Prostate gland (tissue), 2 donors: ENCODE data around the gene MRFAP1. TPM values are rescaled to one million over a fixed set of nuclear protein-coding genes. Genes with fewer than 3 reads are reported as not detected.

Source experiments
- DNase-seq: peaks from one replicate; pipeline ENCODE4 v3.0.0-alpha.2; 2019; ENCODE audit warnings: low spot score
- H3K27ac ChIP-seq, 2 donors: fragments of 200-600 bp; sonication (generic); 2 replicates each; pipeline ENCODE4 v1.5.1; 2017 to 2019
- H3K27me3 ChIP-seq: fragments of 200-600 bp; sonication (generic); replicated peaks from 2 replicates; pipeline ENCODE4 v1.5.1; 2019; ENCODE audit not compliant: insufficient read depth
- H3K36me3 ChIP-seq, 2 donors: fragments of 200-600 bp; sonication (generic); 1 replicate in 1 of 2; 2 replicates in 1 of 2; pipeline versions ENCODE4 v1.5.1 to v1.8.1; 2017 to 2019
- H3K4me1 ChIP-seq: fragments of 200-600 bp; sonication (generic); replicated peaks from 2 replicates; pipeline ENCODE4 v1.5.1; 2019
- H3K4me3 ChIP-seq, 2 donors: fragments of 200-600 bp; sonication (generic); 2 replicates each; pipeline ENCODE4 v1.5.1; 2017 to 2019
- H3K9me3 ChIP-seq: fragments of 200-600 bp; sonication (generic); 2 replicates; pipeline ENCODE4 v1.5.1; 2017
- POLR2A ChIP-seq: fragments of 450-650 bp; IDR thresholded peaks from one replicate; pipeline ENCODE4 v1.6.1; 2016; ENCODE audit warnings: antibody characterized with exemption, mild to moderate bottlenecking
- POLR2AphosphoS5 ChIP-seq: sonication (generic); formaldehyde crosslinking; IDR thresholded peaks from one replicate; pipeline ENCODE4 v1.6.1; 2017; ENCODE audit warnings: antibody characterized with exemption
- WGBS: methylation state at CpG from one replicate; pipeline ENCODE4 v1.1.5; 2018; 5-methylcytosine and 5-hydroxymethylcytosine counted together
- intact Hi-C: fragments of 100-400 bp; cut with DNase I; formaldehyde crosslinking; loops from one replicate; pipeline ENCODE4 v1.14.2; 2022
- total RNA-seq, 2 donors: library from RNA; depleted of rRNA; stranded (reverse); fragments of >200 nt; gene quantifications; one replicate each; pipeline ENCODE4 v1.1.0, GENCODE V29; 2016
- TF ChIP-seq, protein P1 (sequence below), 4 experiments: fragments of 200-600 bp in 2 of 4; fragments of 450-650 bp in 2 of 4; sonication (generic) in 2 of 4; IDR thresholded peaks; 1 replicate in 3 of 4; 2 replicates in 1 of 4; pipeline ENCODE4 v1.5.1; 2016 to 2019; ENCODE audit warnings: antibody characterized with exemption in 4 of 4, mild to moderate bottlenecking in 2 of 4, moderate library complexity in 2 of 4

Gene MRFAP1
- total RNA-seq, 2 donors from 2014 or later: 256 to 298 TPM

DNA sequence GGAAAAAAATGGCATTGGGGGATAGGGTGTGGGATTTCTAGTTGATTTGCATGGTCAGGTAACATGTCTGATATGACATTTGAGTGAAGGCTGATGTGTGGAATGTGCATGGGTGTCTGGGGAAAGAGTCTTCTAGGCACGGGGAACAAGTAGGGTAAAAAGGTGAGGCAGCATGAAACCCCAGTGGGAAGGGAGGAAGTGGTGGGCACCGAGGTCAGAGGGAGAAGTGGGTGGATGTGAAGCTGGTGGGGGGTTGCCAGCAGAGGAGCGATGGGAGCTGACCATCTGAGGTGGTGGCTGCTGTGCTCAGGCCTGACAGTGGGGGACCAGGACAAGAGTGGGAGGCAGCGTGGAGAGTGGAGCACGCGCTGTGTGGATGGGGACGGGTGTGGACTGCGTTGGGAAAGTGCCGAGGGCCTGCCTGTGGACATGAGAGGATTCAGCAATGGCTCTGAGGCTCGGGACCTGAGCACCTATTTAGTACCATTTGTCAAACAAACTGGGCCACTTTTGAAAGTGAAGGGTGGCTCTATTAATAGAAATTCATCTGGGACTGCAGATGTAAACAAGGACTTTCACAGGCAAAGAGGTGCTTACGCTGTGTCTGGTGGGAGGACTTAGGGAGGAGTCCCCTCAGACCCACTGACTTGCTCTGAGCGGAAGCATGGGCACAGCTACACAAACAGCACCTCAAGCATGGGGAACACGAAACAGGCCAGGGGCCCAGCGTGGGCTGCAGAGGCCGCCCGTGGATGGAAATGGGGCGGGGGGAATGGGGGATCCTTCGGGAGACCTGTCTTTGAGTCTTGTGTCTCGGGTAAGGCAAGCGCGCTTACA, 36.5 kb downstream of the MRFAP1 start:
- DNase-seq: no peak
- Histone ChIP-seq H3K27me3 (no peaks in the 10 kb centered on the region), H3K4me3 (no peak overlapping the region), H3K27ac (no peak overlapping the region), H3K9me3 (no peaks in the 10 kb centered on the region), H3K36me3 (no peaks in the 10 kb centered on the region), H3K4me1 (peaks cover 22% of the 10 kb centered on the region)
- 74% methylated on average over 21 of the region's 21 CpGs for WGBS
- TF ChIP-seq, protein P1, sequence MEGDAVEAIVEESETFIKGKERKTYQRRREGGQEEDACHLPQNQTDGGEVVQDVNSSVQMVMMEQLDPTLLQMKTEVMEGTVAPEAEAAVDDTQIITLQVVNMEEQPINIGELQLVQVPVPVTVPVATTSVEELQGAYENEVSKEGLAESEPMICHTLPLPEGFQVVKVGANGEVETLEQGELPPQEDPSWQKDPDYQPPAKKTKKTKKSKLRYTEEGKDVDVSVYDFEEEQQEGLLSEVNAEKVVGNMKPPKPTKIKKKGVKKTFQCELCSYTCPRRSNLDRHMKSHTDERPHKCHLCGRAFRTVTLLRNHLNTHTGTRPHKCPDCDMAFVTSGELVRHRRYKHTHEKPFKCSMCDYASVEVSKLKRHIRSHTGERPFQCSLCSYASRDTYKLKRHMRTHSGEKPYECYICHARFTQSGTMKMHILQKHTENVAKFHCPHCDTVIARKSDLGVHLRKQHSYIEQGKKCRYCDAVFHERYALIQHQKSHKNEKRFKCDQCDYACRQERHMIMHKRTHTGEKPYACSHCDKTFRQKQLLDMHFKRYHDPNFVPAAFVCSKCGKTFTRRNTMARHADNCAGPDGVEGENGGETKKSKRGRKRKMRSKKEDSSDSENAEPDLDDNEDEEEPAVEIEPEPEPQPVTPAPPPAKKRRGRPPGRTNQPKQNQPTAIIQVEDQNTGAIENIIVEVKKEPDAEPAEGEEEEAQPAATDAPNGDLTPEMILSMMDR (IDR thresholded peaks at IDR 0.05): no peak
- no peak for TF ChIP-seq POLR2AphosphoS5
- no peak for TF ChIP-seq POLR2A
- intact Hi-C loops: no loop called here

DNA sequence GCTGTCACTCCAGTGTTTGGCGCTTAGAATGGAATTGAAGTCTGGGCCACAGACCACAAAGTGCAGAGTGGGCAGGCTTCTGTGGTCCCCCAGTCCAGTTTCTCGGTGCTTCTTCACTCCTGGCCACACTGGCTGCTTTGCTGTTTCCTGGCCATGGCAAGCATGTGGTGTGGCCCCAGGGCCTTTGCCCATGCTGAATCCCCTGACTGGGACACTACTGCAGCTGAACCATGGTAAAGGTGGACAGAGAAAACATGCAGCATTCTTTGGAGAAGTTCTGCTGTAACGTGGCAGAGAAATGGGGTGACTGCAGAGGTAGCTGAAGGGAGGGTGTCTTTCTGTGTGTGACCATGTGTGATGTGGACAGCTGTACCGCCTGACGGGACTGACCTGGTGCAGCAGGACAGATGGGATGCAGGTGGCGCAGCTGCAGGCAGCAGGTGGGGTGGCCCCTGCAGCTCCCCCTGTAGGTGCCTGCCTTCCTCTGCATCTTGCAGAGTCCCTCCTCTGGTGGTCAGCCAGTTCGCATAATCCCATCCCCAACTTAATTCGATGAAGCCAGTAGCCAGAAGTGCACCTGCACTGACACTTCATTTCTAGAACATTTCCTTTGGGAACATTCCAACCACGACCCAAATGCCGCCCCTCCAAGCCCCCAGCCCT, 40.0 kb downstream of the MRFAP1 start:
- Histone ChIP-seq H3K9me3 (no peaks in the 10 kb centered on the region), H3K4me1 (peaks cover 16% of the 10 kb centered on the region), H3K27ac (no peak overlapping the region), H3K36me3 (no peaks in the 10 kb centered on the region), H3K4me3 (no peak overlapping the region), H3K27me3 (no peaks in the 10 kb centered on the region)
- no peak for DNase-seq
- 86% methylated on average over 10 of the region's 10 CpGs for WGBS
- TF ChIP-seq POLR2AphosphoS5 (no peak), POLR2A (no peak)
- TF ChIP-seq, protein P1 (IDR thresholded peaks at IDR 0.05): no peak
- intact Hi-C loops: no loop called here

DNA sequence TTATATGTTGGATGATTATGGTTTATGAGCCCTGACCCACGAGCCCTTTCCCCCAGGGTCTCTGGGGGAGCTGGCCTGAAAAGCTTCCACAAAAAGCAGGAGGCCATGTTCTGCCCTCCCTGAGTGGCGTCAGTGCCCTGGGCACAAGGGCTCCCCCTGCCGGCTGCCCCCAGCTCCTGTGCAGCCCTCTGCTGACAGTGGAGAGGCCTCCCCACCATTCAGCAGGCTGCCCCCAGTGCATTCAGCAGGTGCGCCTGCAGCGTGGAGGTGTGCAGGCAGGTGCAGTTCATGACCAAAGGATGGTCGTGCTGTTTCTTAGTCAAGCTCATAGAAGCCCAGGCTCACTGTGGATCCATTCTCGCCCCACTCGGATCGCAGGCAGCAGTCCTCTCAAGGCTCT, 40.7 kb downstream of the MRFAP1 start:
- WGBS: 85% methylated on average over 9 of the region's 9 CpGs
- peaks cover 9% of the 10 kb centered on the region for H3K4me1 ChIP-seq
- H3K27ac ChIP-seq: no peak overlapping the region
- no peaks in the 10 kb centered on the region for H3K9me3 ChIP-seq
- intact Hi-C loops: no loop called here
- no peak for DNase-seq
- H3K4me3 ChIP-seq: no peak overlapping the region
- H3K27me3 ChIP-seq: no peaks in the 10 kb centered on the region
- TF ChIP-seq POLR2AphosphoS5 (no peak), POLR2A (no peak)
- TF ChIP-seq, protein P1 (IDR thresholded peaks at IDR 0.05): no peak
- H3K36me3 ChIP-seq: no peaks in the 10 kb centered on the region

DNA sequence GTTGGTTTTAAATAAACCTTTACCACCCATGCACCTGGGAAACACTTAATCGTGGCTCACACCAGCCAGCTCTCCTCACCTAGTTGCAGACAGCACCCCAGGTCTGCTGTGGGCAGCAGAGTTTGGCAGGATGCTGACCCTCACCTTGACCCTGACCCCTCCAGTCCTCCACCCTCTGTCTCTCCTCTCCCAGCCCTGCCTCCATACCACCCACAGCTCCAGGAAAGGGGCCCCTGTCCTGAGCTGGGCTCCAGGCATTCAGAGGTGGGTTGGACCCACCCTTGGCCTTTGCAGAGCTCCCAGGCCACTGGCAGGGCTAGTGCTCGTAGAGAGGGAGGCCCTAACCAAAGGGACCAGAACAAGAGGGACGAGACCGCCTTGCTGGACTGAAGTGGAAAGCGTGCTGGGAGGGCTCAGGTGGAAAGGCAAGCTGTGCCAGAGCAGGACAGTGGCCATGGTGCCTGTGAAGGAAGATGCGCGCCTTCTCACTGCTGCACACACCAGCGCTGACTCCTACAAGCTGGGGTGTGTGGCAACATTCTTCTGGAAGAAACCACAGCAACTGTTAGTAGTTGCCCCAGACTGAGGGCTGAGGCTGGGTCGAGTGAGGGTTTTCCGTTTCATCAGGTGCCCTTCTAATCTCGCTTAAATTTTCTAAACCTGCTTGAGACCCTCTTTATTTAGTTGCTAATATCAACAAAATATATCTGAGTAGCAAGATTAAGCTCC, 42.5 kb downstream of the MRFAP1 start:
- WGBS: 88% methylated on average over 11 of the region's 11 CpGs
- DNase-seq: no peak
- TF ChIP-seq, protein P1 (IDR thresholded peaks at IDR 0.05): no peak
- TF ChIP-seq POLR2AphosphoS5: no peak
- no peak for TF ChIP-seq POLR2A
- H3K4me1 ChIP-seq: no peaks in the 10 kb centered on the region
- H3K27ac ChIP-seq: no peak overlapping the region
- H3K27me3 ChIP-seq: no peaks in the 10 kb centered on the region
- H3K4me3 ChIP-seq: no peak overlapping the region
- H3K36me3 ChIP-seq: no peaks in the 10 kb centered on the region
- no peaks in the 10 kb centered on the region for H3K9me3 ChIP-seq
- intact Hi-C loops: no loop called here
